CD4-positive, alpha-beta memory T cell (primary cell): ENCODE measurements around the gene SETD2. TPM values are rescaled to one million over a fixed set of nuclear protein-coding genes. Genes with fewer than 3 reads are reported as not detected.
A peak's percentile ranks its signal among the peaks of the same experiment; 100 is the strongest.
"Not testable (repeated sequence)": the region's sequence is repeated elsewhere in the genome, so short reads cannot be mapped to it uniquely, and the experiment has no call there.

Source experiments
- CTCF ChIA-PET: fragments of 350-600 bp; sonication (Branson Sonifier 250); formaldehyde crosslinking; loops from one replicate; lab custom pipeline; 2021; ENCODE audit warnings: inconsistent platforms; ENCODE audit not compliant: partially characterized antibody; lab: Charles Lee
- POLR2A ChIA-PET: fragments of 350-600 bp; sonication (Branson Sonifier 250); formaldehyde crosslinking; loops from one replicate; lab custom pipeline; 2021; ENCODE audit not compliant: partially characterized antibody; lab: Charles Lee
- DNase-seq, 5 donors: peaks; one replicate each; pipeline versions ENCODE4 v3.0.0 to v3.0.0-alpha.2; 2020 to 2022; ENCODE audit warnings: mixed read lengths in 1 of 5
- H3K27ac ChIP-seq: one replicate; pipeline ENCODE4 v1.7.0; 2013; ENCODE audit warnings: low read depth, low read length
- H3K27me3 ChIP-seq: 2 replicates; pipeline ENCODE4 v1.7.0; 2013; ENCODE audit warnings: mild to moderate bottlenecking, low read length, moderate library complexity; ENCODE audit not compliant: insufficient read depth
- H3K36me3 ChIP-seq: 2 replicates; pipeline ENCODE4 v1.7.0; 2013; ENCODE audit warnings: mild to moderate bottlenecking, low read length, moderate library complexity; ENCODE audit not compliant: insufficient read depth
- H3K4me1 ChIP-seq: 2 replicates; pipeline ENCODE4 v1.7.0; 2013; ENCODE audit warnings: mild to moderate bottlenecking, low read length, moderate library complexity; ENCODE audit not compliant: insufficient read depth
- H3K4me3 ChIP-seq, 2 donors: one replicate each; pipeline ENCODE4 v1.7.0; 2013; ENCODE audit warnings: low read length in 2 of 2, mild to moderate bottlenecking in 1 of 2
- H3K9me3 ChIP-seq, 2 donors: one replicate each; pipeline ENCODE4 v1.7.0; 2013; ENCODE audit warnings: low read length in 2 of 2, control low read depth in 1 of 2; ENCODE audit not compliant: control insufficient read depth in 1 of 2
- H3K27ac Mint-ChIP-seq, 7 donors: one replicate each; pipeline ENCODE4 v1.8.0; 2020 to 2021; ENCODE audit warnings: mixed read lengths in 7 of 7, mild to moderate bottlenecking in 6 of 7, inconsistent platforms in 3 of 7, moderate library complexity in 3 of 7
- H3K27me3 Mint-ChIP-seq, 2 donors: one replicate each; pipeline ENCODE4 v1.8.0; 2020 to 2021; ENCODE audit warnings: mixed read lengths in 2 of 2
- H3K36me3 Mint-ChIP-seq, 2 donors: one replicate each; pipeline ENCODE4 v1.8.0; 2020 to 2021; ENCODE audit warnings: mixed read lengths in 2 of 2, inconsistent platforms in 1 of 2, mild to moderate bottlenecking in 1 of 2
- H3K4me1 Mint-ChIP-seq, 4 donors: one replicate each; pipeline ENCODE4 v1.8.0; 2020 to 2021; ENCODE audit warnings: mixed read lengths in 4 of 4, mild to moderate bottlenecking in 1 of 4
- H3K4me3 Mint-ChIP-seq, 8 donors: one replicate each; pipeline ENCODE4 v1.8.0; 2020 to 2021; ENCODE audit warnings: mixed read lengths in 8 of 8, mild to moderate bottlenecking in 7 of 8, moderate library complexity in 6 of 8, inconsistent platforms in 3 of 8
- H3K9me3 Mint-ChIP-seq, 8 donors: one replicate each; pipeline ENCODE4 v1.8.0; 2020 to 2021; ENCODE audit warnings: mixed read lengths in 8 of 8, mild to moderate bottlenecking in 5 of 8, inconsistent platforms in 3 of 8, moderate library complexity in 1 of 8
- intact Hi-C: fragments of 100-400 bp; cut with micrococcal nuclease; formaldehyde crosslinking; loops from one replicate; pipeline ENCODE4 v1.15.1; 2023
- polyA plus RNA-seq, 2 donors: library from polyadenylated mRNA; unstranded; fragments of 300-500 nt; fragmentation: Illumina TruSeq; gene quantifications; one replicate each; pipeline ENCODE4 v1.2.3, GENCODE V29; 2021
- total RNA-seq, 2 experiments: library from RNA; stranded (reverse); gene quantifications; one replicate each; pipeline ENCODE4 v1.2.3, GENCODE V29; 2021

The SETD2 gene
- total and polyA plus RNA-seq, 4 experiments from 2014 or later = 3.4 to 74.1 (median 50.0) TPM

DNA sequence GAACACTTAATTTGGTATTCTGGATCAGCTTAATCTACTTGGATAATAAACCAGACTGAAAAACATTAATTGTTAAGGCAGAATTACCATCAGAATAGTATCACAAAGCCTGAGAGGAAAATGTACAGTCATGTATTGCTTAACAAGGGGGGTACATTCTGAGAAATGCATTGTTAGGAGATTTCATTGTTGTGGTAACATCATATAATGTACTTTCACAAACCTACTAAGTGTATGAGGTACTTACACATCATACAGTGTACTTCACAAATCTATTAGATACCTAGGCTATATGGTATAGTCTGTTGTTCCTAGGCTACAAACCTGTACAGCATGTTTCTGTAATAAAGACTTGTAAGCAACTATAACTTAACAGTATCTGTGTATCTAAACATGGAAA is 116.2 kb downstream of the SETD2 start:
- Histone ChIP-seq H3K27me3 (no peaks in the 10 kb centered on the region), H3K27ac (no peak overlapping the region), H3K4me3 (no peak overlapping the region), H3K36me3 (peaks cover 8% of the 10 kb centered on the region), H3K4me1 (no peaks in the 10 kb centered on the region), H3K9me3 (no peaks in the 10 kb centered on the region)
- H3K27me3 Mint-ChIP-seq = no peaks in the 10 kb centered on the region
- no peak for DNase-seq
- peak overlapping the region in 5 of 7 donors; percentile 4 to 76 (median 66) for H3K27ac Mint-ChIP-seq
- H3K4me3 Mint-ChIP-seq = no peak overlapping the region
- H3K4me1 Mint-ChIP-seq = peaks cover 4 to 11% (median 6%) of the 10 kb centered on the region in 4 donors
- peaks cover 0 to 3% (median 0%) of the 10 kb centered on the region in 8 donors for H3K9me3 Mint-ChIP-seq
- ChIA-PET POLR2A (no interaction called here), CTCF (interaction anchor here (1.6 kb wide), 1 partner anchor 19 kb away, joined by 3 read pairs; no protein-coding TSS in a partner anchor)
- intact Hi-C loops = no loop called here
- H3K36me3 Mint-ChIP-seq = peaks cover 12 to 36% of the 10 kb centered on the region in 2 donors

GRCh38 chr3:47047069-47047468 is 116.8 kb downstream of the SETD2 start:
- Histone ChIP-seq H3K4me1 (no peaks in the 10 kb centered on the region), H3K4me3 (no peak overlapping the region), H3K36me3 (peaks cover 14% of the 10 kb centered on the region), H3K9me3 (no peaks in the 10 kb centered on the region), H3K27ac (no peak overlapping the region), H3K27me3 (no peaks in the 10 kb centered on the region)
- peaks cover 5 to 11% (median 6%) of the 10 kb centered on the region in 4 donors for H3K4me1 Mint-ChIP-seq
- peaks cover 17 to 42% of the 10 kb centered on the region in 2 donors for H3K36me3 Mint-ChIP-seq
- no peaks in the 10 kb centered on the region for H3K27me3 Mint-ChIP-seq
- intact Hi-C loops = no loop called here
- DNase-seq = no peak
- ChIA-PET CTCF (interaction anchor here (1.0 to 1.6 kb wide), 2 partner anchors 8 to 19 kb away, joined by 3 read pairs; no protein-coding TSS in a partner anchor), POLR2A (no interaction called here)
- H3K4me3 Mint-ChIP-seq = no peak overlapping the region
- peak overlapping the region in 4 of 7 donors; percentile 28 to 76 (median 70) for H3K27ac Mint-ChIP-seq
- H3K9me3 Mint-ChIP-seq = peaks cover 0 to 3% (median 0%) of the 10 kb centered on the region in 8 donors

GRCh38 chr3:47042231-47042791 is 121.6 kb downstream of the SETD2 start:
- CTCF ChIA-PET = interaction anchor here (1.1 to 1.6 kb wide), 3 partner anchors 9 to 62 kb away, joined by 3 to 5 read pairs (median 4); no protein-coding TSS in a partner anchor

GRCh38 chr3:47041114-47041513 is 122.8 kb downstream of the SETD2 start:
- POLR2A ChIA-PET = interaction anchor here (0.6 to 2.0 kb wide), 5 partner anchors 14 to 348 kb away, joined by 3 to 4 read pairs (median 3); partner anchors contain the start of gene ALS2CL
- H3K27ac Mint-ChIP-seq = peak overlapping the region in 1 of 7 donors; percentile 24
- peaks cover 18% of the 10 kb centered on the region for H3K4me1 ChIP-seq
- H3K27ac ChIP-seq = no peak overlapping the region
- H3K27me3 ChIP-seq = no peaks in the 10 kb centered on the region
- CTCF ChIA-PET = interaction anchor here (1.6 kb wide), 1 partner anchor 61 kb away, joined by 4 read pairs; no protein-coding TSS in a partner anchor
- H3K36me3 ChIP-seq = peaks cover 38% of the 10 kb centered on the region
- H3K4me1 Mint-ChIP-seq = peaks cover 18 to 22% (median 19%) of the 10 kb centered on the region in 4 donors
- H3K36me3 Mint-ChIP-seq = peaks cover 49 to 68% of the 10 kb centered on the region in 2 donors
- H3K9me3 Mint-ChIP-seq = peaks cover 0 to 4% (median 0%) of the 10 kb centered on the region in 8 donors
- H3K27me3 Mint-ChIP-seq = no peaks in the 10 kb centered on the region
- no peaks in the 10 kb centered on the region for H3K9me3 ChIP-seq
- intact Hi-C loops = no loop called here
- no peak overlapping the region for H3K4me3 Mint-ChIP-seq
- DNase-seq = no peak
- no peak overlapping the region for H3K4me3 ChIP-seq

More at GRCh38 chr3:47042231-47042791, 121.6 kb downstream of the SETD2 start:
- H3K27me3 ChIP-seq = no peaks in the 10 kb centered on the region
- no peak for DNase-seq
- H3K4me1 Mint-ChIP-seq = peaks cover 18 to 20% (median 19%) of the 10 kb centered on the region in 4 donors
- H3K4me3 Mint-ChIP-seq = no peak overlapping the region
- POLR2A ChIA-PET = interaction anchor here (2.0 kb wide), 1 partner anchor 13 kb away, joined by 4 read pairs; no protein-coding TSS in a partner anchor
- no peaks in the 10 kb centered on the region for H3K9me3 ChIP-seq
- H3K9me3 Mint-ChIP-seq = peaks cover 0 to 4% (median 0%) of the 10 kb centered on the region in 8 donors
- no peak overlapping the region for H3K4me3 ChIP-seq
- intact Hi-C loops = no loop called here
- H3K36me3 ChIP-seq = peaks cover 35% of the 10 kb centered on the region
- H3K36me3 Mint-ChIP-seq = peaks cover 42 to 65% of the 10 kb centered on the region in 2 donors
- no peaks in the 10 kb centered on the region for H3K27me3 Mint-ChIP-seq
- H3K4me1 ChIP-seq = peaks cover 17% of the 10 kb centered on the region
- H3K27ac Mint-ChIP-seq = peak overlapping the region in 4 of 7 donors; percentile 12 to 64 (median 34)
- H3K27ac ChIP-seq = no peak overlapping the region

DNA sequence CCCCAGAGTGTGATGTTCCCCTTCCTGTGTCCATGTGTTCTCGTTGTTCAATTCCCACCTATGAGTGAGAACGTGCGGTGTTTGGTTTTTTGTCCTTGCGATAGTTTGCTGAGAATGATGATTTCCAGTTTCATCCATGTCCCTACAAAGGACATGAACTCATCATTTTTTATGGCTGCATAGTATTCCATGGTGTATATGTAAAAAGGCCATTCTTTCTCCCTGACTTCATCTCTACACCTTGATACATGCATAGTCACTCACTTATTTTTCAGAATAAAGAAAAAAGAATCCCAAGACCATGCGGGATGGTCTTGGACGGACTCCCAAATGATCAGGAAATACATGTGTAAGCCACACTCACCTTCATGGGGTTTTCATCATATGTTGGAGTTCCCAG is 126.6 kb downstream of the SETD2 start:
- CTCF ChIA-PET, H3K9me3 ChIP-seq, H3K27me3 Mint-ChIP-seq, H3K4me3 ChIP-seq, DNase-seq, H3K27me3 ChIP-seq, H3K9me3 Mint-ChIP-seq: not testable (repeated sequence)
- H3K36me3 Mint-ChIP-seq = peaks cover 47 to 71% of the 10 kb centered on the region in 2 donors
- H3K27ac Mint-ChIP-seq = peak overlapping the region; percentile 83 to 96 (median 95)
- POLR2A ChIA-PET = interaction anchor here (0.6 to 2.4 kb wide), 4 partner anchors 9 to 127 kb away, joined by 3 to 10 read pairs (median 3); partner anchors contain the start of gene SETD2
- H3K4me1 ChIP-seq = peaks cover 18% of the 10 kb centered on the region
- intact Hi-C loops = loop anchor here (5.0 kb wide), 3 partner anchors 60 to 245 kb away; partner anchors contain the start of genes CCDC12, KIF9, KLHL18 and NBEAL2
- peak overlapping the region; percentile 30 for H3K27ac ChIP-seq
- H3K4me3 Mint-ChIP-seq = peak overlapping the region in 5 of 8 donors; percentile 16 to 67 (median 59)
- H3K4me1 Mint-ChIP-seq = peaks cover 21 to 32% (median 24%) of the 10 kb centered on the region in 4 donors
- H3K36me3 ChIP-seq = peaks cover 55% of the 10 kb centered on the region

GRCh38 chr3:47036145-47036544 is 127.8 kb downstream of the SETD2 start:
- CTCF ChIA-PET = no interaction called here
- no peak for DNase-seq
- peak overlapping the region in 5 of 7 donors; percentile 32 to 85 (median 57) for H3K27ac Mint-ChIP-seq
- no peaks in the 10 kb centered on the region for H3K27me3 Mint-ChIP-seq
- peaks cover 44 to 68% of the 10 kb centered on the region in 2 donors for H3K36me3 Mint-ChIP-seq
- POLR2A ChIA-PET = interaction anchor here (0.9 kb wide), 1 partner anchor 25 kb away, joined by 4 read pairs; no protein-coding TSS in a partner anchor
- Histone ChIP-seq H3K27ac (no peak overlapping the region), H3K4me1 (peaks cover 21% of the 10 kb centered on the region), H3K27me3 (no peaks in the 10 kb centered on the region), H3K4me3 (no peak overlapping the region), H3K9me3 (no peaks in the 10 kb centered on the region), H3K36me3 (peaks cover 43% of the 10 kb centered on the region)
- intact Hi-C loops = loop anchor here (5.0 kb wide), 3 partner anchors 59 to 246 kb away; partner anchors contain the start of genes CCDC12, KIF9, KLHL18 and NBEAL2
- peaks cover 0 to 4% (median 0%) of the 10 kb centered on the region in 8 donors for H3K9me3 Mint-ChIP-seq
- H3K4me3 Mint-ChIP-seq = no peak overlapping the region
- peaks cover 25 to 37% (median 30%) of the 10 kb centered on the region in 4 donors for H3K4me1 Mint-ChIP-seq
